DMS 273 treated with DMSO at 0.1 percent for 48 hours (cell line): ENCODE results near the gene GALNT17.
A peak's percentile ranks its signal among the peaks of the same experiment; 100 is the strongest.

ENCODE experiments used
- DNase-seq: peaks from one replicate; lab custom pipeline; 2025; lab: John Stamatoyannopoulos, UW

Gene GALNT17

DNA sequence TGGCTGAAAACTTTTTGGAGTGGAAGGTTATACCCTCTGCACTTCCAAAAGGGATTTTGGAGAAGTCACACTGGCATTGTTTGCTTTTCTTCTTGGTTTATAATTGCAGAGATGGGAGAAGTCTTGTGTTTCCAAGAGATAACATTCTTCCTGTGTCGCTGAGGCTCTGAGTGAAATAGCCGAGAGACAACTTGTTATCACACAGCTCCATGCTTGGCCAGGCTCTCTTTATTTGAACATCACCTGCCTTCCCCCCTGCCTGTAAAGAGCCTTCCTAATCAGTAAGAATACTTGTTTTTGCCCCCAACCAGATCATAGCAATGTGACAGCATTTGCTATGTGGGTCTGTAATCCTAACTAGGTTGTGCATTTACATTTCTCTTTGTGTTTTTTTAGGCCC lies 270.7 kb downstream of the GALNT17 start:
- DNase-seq: no peak

DNA sequence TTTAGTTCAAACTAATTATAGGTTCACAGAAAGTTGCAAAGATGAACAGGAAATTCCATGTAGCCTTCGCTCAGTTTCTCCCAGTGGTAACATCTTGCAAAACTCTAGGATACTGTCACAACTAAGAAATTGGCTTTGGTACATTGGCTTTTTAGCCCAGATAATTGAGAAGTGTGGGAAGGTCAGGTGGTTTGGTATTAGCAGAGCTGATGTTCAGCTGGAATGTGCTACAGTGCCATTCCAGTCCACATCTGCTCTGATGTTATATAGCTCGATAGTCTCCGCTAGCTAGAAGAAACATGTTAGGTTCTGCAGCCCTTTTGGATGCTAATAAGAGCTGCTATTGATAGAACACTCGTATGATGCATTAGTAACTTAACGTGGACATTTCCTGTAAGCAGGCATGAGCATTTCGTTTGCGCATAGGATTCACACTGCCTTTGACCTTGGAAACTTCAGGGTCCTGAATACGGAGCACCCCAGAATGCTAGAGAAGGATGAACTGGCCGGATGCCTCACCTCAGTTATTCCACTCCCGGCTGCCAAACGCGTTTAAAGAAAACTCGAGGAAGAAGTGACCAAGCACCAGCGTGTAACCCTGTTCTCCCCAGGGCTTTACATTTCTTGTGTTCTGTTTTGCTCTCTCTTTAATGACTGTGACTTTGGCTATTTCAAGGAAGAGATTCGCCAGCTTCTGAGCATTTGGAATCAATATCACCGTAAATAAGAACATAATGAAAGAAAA lies 271.4 kb downstream of the GALNT17 start:
- DNase-seq: no peak

DNA sequence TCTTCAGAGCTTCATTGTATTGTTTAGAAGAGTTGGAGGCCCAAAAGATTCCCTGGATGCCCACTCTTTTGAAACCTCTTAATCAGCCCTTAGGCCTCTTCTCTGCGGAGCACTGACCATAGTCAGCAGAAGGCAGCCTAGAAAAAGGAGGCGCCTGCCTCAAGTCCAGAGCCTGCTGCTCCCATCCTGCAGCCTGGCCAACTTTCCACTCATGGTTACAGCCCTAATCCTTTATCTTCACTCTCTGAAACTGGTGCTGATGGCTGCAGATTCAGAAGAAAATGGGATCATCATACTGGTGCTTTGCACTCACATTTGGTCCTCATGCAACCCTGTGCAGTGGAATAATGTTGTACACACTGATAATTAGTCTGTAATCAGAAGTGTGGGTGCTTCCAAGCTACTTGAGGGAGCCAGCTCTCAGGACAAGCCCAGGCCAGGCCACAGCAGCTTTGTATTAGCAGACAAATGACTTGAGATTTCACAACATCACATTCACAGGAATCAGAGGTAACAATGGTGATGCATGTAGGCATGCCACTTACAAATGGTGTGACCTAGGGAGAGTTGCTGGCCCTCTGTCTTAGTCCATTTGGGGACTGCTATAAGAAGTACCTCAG lies 272.9 kb downstream of the GALNT17 start:
- DNase-seq: no peak

DNA sequence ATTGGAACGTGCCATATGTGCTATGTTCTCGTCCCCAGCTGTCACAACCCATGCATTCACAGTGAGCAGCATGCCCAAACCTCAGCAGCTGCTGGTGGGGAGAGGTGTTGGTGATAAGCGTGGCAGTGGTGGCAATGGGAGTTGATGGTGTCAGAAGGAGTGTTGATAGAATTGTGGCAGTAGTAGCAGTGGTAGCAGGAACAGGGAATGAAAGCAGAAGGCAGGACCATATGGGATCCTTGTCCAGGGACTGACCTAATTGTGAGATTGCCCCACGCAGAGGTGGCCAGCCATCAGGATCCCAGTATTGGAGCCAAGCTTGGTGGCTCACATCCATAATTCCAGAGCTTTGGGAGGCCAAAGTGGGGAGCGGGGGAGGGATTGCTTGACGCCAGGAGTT lies 276.3 kb downstream of the GALNT17 start:
- peak; percentile 98 for DNase-seq

DNA sequence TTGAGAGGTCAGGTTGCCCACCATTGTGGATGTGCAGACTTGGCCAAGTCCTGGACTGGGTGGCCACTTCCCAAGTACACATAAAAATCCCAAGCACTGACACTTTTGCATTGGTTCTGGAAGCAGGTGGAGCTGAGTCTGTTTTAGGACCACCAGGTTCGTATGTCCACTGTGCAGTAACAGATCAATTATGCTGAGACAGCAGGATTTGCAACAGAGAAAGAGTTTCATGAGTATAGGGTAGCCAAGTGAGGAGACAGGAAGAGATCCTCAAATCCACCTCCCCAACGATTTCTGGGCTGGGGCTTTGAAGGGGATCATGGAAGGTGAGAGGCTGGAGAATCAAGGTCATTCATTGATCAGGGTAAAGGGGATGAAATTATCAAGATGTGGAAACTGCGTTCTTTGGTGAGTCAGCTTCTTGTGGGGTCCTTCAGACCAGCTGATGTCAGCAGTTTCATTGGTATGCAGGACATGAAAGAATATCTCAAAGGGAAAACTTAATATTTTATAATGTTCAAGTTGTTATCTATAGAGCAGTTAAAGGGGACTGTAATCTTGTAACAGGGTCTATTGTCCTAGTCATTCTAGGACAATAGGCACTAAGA lies 277.7 kb downstream of the GALNT17 start:
- no peak for DNase-seq

DNA sequence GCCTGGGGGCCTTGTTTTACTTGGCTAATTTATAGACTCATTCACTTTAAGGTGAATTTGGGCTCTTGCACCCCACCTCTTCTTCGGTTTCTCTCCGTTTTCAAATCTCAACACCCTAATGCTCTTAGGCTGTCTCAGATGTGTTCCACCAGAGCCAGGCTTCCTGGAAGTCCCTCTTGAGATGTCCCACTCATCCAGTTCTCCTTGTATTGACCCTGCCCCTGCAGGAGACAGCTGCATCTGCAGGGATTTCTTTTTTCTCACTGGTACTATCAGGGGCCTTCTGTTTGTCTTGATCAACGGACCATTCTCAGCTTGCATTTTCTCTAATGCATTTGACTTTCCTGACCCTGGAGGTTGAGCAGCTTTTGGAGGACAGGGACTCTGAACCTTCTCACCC lies 279.5 kb downstream of the GALNT17 start:
- DNase-seq: no peak

DNA sequence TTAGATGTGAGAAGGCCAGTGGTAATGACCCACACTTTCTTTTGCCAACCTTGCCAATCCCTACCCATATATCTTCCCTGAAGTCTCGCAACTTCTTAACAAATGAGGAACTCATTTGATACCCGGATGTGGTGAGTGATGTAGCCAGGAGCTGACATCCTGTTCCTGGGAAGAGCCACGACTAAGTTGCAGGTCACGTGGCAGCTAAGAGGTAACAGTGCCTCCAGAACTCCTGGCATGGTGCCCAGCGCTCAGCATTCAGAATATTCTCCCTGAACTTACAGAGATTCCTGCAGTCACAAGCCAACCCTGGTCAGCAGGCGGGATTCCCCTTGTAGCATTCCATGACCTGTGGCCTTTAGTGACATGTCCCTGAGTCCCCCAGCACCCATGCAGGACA lies 282.5 kb downstream of the GALNT17 start:
- DNase-seq: no peak

DNA sequence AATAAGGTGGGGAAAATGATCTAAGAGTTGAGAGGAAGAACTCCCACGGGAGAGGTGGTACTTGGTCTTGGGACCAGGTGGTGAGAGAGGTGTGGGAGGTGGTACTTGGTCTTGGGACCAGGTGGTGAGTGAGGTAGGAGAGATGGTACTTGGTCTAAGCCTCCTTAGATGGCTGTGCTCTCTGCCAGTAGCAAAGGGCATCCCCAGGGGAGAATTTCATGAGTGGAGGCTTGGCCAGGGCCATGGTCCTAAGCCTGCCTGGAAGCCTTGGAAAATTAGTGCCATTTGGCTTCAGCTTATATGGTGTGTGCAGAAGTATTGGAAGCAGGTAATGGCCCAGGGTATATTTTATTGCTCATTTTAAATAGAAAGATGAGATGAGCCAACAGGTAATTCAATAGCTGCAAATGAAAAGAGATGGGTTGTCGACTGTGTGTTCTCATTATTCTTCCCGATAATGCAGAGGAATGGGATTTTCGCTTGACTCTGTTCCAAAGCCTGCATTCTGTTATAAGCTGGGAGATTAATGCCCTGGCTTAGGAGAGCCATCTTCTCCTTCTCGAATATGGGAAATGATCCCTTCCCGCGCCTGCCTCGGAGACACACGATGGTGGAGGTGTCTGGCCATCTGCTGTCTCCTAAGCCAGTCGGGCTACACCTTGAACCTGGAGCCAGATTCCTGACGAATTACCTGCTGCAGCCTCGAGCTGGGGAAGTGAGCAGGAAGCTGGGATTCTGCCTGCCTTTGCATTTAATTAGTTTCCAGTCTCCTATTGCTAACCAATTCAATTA lies 287.8 kb downstream of the GALNT17 start:
- no peak for DNase-seq

DNA sequence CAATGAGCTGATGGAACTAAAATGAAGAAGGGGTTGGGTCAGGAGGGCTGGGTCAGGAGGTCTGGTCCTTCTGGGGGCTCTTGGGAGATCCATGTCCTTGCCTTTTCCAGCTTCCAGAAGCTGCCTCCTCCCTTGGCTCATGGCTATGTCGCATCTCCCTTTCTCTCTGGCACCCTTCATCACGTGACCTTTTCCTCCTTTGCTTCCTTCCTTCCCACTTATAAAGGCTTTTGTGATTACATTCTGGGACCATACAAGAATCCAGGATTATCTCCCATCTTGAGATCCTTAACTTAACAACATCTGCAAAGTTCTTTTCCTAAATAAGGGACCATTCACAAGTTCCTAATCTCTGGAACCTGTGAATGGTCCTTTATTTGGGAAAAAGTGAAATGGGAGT lies 290.2 kb downstream of the GALNT17 start:
- no peak for DNase-seq

DNA sequence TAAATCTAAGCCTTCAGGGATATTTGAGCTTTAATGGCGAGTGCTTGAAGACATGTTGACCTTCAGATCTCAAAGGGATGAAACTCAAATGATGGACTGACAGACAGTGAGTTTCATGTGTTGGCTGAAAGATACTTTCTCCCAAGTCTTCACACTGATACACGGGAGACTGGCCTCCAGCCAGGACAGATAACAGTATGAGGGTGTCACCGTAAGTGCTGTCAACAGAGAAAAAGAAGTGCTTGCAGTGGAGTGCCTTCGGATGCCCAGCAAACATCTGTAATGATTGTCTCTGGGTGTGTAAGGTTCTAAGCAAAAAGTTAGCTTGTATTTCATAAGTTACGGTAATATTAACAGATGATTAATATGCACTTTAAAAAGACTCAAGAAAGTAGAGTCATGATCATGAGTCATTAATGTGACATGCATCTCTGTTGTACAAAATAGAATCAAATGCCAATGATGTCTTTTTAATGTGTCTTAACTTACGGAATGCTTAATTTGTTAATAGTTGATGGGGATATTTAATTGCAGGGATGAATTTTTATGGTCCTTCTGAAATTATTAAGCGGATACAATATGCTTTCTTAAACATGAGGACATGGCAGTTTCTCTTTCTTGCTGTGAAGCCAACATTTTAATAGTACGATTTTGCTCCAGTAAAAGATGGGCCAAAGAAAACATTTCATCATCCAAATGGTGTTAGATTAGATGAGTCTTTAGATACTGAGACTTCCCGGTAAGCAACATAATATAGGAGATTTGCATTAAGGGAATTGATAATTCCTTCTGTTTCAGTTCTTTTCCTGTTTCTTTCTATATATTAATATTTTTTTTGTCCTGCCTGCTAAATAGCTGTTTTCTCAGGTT lies 292.5 kb downstream of the GALNT17 start:
- DNase-seq: no peak

DNA sequence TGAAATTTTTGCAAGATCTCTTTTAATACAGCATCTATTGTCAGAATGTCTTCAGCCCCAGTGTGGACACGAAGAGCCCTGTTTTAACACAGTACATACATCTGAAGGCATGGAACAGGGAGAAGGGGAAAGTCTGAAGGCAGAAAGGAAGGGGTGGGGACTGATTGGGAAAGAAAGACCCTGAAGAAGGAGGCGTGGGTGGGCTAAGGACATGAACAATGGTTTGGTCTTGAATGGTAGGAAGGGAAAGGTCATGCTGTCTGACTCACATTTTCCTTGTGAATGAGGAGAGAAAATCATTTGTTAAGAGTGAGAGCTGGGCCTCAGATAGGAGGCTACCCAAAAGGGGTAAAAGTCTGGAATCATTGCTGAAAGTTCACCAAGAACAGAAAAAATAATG lies 297.1 kb downstream of the GALNT17 start:
- DNase-seq: no peak

DNA sequence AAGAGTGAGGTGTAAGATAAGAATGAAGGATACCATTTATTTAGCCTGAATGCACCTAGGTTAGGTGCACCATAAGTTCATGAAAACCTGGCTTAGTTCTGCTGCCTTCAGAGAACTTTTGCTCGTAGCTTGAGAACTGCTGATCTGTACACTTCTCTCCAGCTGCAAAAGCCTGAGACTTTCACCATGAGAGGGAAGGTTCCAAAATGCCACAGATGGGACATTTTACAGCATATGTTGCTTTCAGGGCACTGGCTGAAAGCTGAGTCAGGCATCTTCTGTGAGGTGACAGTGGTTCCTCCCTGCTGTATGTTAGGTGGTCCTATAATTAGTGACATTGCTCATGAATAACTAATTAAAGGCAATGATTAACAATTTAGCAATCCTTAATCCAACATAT lies 298.3 kb downstream of the GALNT17 start:
- DNase-seq: no peak

DNA sequence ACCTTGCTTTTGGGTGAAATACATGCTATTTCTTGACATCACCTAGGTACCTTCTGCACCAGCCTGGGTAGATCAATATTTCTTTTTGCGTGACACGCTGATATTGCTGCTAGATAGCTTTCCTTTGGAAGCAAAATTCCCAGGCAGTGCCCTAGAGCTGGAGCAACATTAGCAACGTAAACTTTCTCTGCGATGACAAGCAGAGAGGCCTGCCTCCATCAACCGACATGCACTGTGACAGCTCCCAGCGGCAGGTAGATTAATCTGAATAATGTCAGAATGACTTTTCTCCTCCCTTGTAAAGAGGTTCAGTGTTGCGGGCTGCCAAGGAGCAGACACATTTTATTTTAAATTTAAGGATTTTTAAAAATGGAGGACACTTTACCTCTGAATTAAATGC lies 307.4 kb downstream of the GALNT17 start:
- no peak for DNase-seq

DNA sequence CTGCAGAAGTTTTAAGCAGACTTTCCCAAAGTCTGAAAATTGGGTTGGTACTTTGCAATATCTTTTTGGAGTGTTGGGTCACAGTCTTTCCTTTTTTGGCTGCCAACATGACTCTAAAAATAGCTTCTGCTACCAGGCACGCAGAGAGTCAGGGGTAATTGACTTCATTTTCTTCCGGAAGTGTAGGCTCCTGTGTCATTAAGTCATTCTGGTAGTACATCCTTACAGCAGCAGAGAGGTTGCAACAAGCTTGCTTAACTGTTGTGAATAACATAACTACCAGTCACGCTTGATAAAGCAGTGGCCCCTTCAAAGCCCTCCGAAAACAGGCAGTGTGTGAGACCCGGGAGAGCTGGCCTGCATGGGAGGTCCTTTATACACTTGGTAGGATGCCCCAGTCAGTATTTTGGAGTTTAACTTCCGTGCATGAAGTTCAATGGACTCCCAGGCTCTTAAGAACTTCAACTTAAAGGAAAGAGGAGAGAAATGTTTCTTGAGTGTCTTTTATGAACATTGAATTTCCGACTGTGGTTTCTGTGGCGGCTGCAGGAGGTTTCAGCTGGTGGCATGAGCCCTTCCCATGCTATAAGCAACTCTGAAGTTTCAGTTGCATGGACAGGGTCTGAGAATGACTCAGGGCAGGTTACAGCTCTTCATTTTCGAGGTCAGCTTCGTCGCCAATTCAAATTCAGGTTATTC lies 310.7 kb downstream of the GALNT17 start:
- DNase-seq: no peak

DNA sequence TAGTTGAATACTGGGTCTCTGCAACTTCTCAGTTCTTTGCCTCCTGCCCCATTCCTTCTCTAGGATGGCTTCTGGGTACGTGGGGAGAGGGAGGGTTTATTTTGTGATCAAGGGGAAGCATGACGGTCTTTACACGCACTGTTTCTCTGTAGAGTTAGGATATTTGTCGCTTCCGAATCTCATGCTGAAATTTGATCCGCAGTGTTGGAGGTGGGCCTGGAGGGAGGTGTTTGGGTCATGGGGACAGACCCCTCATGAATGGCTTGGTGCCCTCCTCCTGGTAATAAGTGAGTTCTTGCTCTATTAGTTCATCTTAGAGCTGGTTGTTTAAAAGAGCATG lies 311.2 kb downstream of the GALNT17 start:
- DNase-seq: no peak

DNA sequence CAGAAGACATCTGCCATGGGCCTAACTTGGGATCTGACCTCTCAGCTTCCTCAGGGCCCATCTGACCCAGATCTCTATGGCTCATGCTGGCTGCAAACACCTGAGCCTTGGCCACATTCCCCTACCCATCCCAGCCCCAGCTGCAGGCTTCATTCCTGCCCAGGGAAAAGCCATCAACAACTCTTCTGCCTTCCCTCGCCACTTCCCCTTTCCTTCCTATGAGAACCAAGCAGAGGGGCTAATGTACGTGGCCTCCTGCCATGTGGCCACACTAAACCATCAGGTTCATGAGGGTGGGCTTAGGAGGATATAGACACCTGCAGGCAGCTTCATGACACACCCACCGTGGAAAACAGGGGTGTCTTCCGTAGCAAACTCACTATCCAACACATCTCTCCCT lies 312.2 kb downstream of the GALNT17 start:
- DNase-seq: no peak

DNA sequence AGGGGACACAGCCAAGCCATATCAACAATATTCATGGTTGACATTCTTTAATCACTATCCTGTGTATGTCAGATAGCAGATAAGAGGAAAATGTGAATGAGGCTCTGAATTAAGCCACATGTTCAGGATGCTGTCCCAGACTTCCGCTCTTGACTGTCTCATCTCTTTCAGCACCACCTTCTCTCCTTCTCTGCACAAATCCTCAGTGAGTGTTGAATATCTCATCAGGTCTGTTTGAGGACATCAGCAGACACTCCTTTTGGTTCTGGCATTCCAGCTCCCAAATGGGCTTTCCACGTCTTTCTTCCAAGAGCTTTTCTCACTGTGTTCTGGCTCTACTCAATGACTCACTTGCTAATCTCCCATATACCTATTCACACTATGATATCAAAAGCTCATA lies 321.7 kb downstream of the GALNT17 start:
- no peak for DNase-seq

DNA sequence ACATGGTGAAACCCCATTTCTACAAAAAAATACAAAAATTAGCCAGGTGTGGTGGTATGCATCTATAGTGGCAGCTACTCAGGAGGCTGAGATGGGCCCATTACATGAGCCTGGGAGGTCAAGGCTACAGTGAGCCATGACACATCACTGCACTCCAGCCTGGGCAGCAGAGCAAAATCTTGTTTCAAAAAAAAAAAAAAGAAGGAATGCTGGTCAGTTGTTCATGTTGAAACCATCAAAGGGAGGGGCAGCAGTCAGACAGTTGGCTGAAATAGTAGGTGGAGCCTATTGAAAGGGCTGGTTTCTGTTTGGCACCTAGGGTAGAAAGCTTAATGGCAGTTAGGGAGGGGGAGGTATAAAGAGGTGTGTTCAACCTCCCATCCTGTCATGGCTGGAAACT lies 323.0 kb downstream of the GALNT17 start:
- no peak for DNase-seq

DNA sequence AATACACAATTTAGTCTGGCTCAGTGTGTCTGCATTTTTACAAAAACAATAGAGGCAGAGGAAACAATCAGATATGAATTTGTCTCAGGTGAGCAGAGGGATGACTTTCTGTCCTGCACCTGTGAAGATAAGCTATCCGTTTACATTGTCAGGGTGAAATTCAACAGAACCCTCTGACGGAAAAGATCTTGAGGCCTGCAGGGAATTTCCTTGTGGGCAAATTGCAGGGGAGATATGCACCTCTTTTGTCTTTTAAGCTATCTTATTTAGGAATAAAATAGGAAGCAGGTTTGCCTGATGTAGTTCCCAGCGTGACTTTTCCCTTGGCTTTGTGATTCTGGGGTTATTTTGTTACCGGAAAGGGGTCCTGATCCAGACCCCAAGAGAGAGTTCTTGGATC lies 325.1 kb downstream of the GALNT17 start:
- no peak for DNase-seq

DNA sequence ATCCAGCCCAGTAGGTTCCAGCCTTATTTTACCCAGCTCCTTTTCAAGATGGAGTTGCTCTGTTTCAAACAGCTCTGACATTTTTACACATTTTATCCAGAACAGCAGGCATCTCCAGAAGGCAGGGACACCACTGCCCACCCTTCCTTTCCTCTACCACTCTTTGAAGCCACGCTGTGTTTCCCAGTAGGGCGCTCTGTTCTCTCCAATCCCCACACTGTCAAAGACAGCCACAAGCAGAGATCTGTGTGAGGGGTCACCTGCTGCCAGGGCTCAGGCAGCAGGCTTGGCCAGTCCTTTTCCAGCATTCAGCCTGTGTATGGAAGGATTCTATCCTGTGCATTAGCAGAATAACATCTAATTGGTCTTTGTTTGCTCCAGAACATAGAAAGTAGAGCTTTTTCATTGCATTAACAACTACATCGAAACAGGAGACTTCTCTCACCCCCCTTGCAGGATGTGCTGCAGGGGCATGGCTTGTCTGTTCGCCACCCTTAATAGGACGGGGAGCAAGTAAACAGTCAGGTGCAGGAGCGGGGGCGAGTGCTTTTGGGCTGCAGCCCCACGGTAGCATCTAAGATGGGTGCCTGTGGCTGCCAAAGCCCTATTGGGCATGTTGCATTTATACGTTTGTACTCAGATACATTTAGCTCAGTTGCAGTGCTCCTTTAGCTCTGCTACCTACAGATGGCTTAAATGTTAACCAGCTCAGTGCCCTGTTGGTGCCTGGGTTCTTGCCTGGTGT lies 326.1 kb downstream of the GALNT17 start:
- DNase-seq: no peak

DNA sequence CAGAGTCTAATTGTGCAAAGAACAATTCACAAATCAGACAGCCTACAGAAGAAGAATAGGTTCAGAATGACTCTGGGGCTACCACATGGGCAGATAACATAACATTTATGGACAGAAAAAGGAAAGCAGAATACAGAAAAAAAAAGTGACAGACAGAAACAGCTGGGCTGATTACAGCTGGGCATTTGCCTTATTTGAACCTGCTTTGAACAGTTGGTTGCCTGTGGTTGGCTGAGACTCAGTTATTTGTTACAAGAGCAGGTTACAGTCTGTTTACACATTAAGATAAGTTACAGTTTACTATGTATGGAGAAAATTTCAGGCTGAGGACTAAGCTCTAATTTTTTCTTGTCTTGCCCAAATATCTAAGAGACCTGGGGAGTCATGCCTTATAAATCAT lies 327.2 kb downstream of the GALNT17 start:
- no peak for DNase-seq
